VCaP (cell line): Measurements from ENCODE around the gene ITPR2.
"Not testable (repeated sequence)": the region's sequence is repeated elsewhere in the genome, so short reads cannot be mapped to it uniquely, and the experiment has no call there.

Experiments used
- H3K27ac ChIP-seq: fragments of 450-650 bp; 2 replicates; pipeline ENCODE4 v1.5.1; 2017
- CTCF ChIP-seq: fragments of 450-650 bp; conservative IDR thresholded peaks from 2 replicates; pipeline ENCODE4 v1.5.1; 2017; ENCODE audit warnings: mild to moderate bottlenecking, moderate library complexity

Gene ITPR2

GRCh38 chr12:26648066-26648465 lies 184.9 kb downstream of the ITPR2 start:
- H3K27ac ChIP-seq = no peak overlapping the region
- no peak for TF ChIP-seq CTCF

GRCh38 chr12:26647088-26647487 lies 185.9 kb downstream of the ITPR2 start:
- no peak overlapping the region for H3K27ac ChIP-seq
- TF ChIP-seq CTCF = no peak

- no peak for TF ChIP-seq CTCF
- H3K27ac ChIP-seq = no peak overlapping the region
Measured at GRCh38 chr12:26646571-26646970, 186.4 kb downstream of the ITPR2 start.

- not testable (repeated sequence) for H3K27ac ChIP-seq
Measured at GRCh38 chr12:26644376-26644775, 188.6 kb downstream of the ITPR2 start.

- no peak for TF ChIP-seq CTCF
- no peak overlapping the region for H3K27ac ChIP-seq
Measured at GRCh38 chr12:26643532-26644315, 189.3 kb downstream of the ITPR2 start.

- H3K27ac ChIP-seq = no peak overlapping the region
- TF ChIP-seq CTCF = no peak
Measured at GRCh38 chr12:26642361-26642760, 190.6 kb downstream of the ITPR2 start.

GRCh38 chr12:26636710-26637328 lies 196.2 kb downstream of the ITPR2 start:
- H3K27ac ChIP-seq = no peak overlapping the region
- no peak for TF ChIP-seq CTCF

GRCh38 chr12:26633591-26634210 lies 199.3 kb downstream of the ITPR2 start:
- H3K27ac ChIP-seq = no peak overlapping the region
- TF ChIP-seq CTCF = no peak
